Choroid plexus epithelial cell (primary cell): Measurements from ENCODE around the gene ATP13A2.
A peak's percentile ranks its signal among the peaks of the same experiment; 100 is the strongest.

ENCODE experiments used
- DNase-seq: peaks from one replicate; pipeline ENCODE4 v3.0.0-alpha.2; 2010; ENCODE audit warnings: low read depth
- H3K4me3 ChIP-seq: 2 replicates; pipeline ENCODE4 v1.5.1; 2011; ENCODE audit warnings: low read depth, mild to moderate bottlenecking, control low read depth, low read length, moderate library complexity
- CTCF ChIP-seq: conservative IDR thresholded peaks from 2 replicates; pipeline ENCODE4 v1.5.1; 2011; ENCODE audit warnings: low read depth, mild to moderate bottlenecking, control low read depth, inconsistent platforms, low read length, moderate library complexity

The ATP13A2 gene

GRCh38 chr1:16986560-16986959, 25.2 kb downstream of the ATP13A2 start:
- TF ChIP-seq CTCF = no peak
- DNase-seq = no peak
- no peak overlapping the region for H3K4me3 ChIP-seq

GRCh38 chr1:16986113-16986512, 25.6 kb downstream of the ATP13A2 start:
- H3K4me3 ChIP-seq = no peak overlapping the region
- DNase-seq = no peak
- TF ChIP-seq CTCF = no peak

- DNase-seq = peak; percentile 47
- H3K4me3 ChIP-seq = no peak overlapping the region
- TF ChIP-seq CTCF = no peak
Observed at GRCh38 chr1:16984717-16985116, 27.0 kb downstream of the ATP13A2 start.

GRCh38 chr1:16983649-16984048, 28.1 kb downstream of the ATP13A2 start:
- H3K4me3 ChIP-seq = no peak overlapping the region
- no peak for TF ChIP-seq CTCF
- DNase-seq = no peak

GRCh38 chr1:16982902-16983301, 28.8 kb downstream of the ATP13A2 start:
- DNase-seq = no peak
- TF ChIP-seq CTCF = no peak
- no peak overlapping the region for H3K4me3 ChIP-seq

- DNase-seq = peak; percentile 36
- TF ChIP-seq CTCF = no peak
- no peak overlapping the region for H3K4me3 ChIP-seq
Observed at GRCh38 chr1:16981269-16981849, 30.4 kb downstream of the ATP13A2 start.

- DNase-seq = no peak
Observed at GRCh38 chr1:16980473-16981268, 31.1 kb downstream of the ATP13A2 start, which contains the start of gene MFAP2. TSS of gene MFAP2 (minus strand) at chr1:16980620. CDS start at chr1:16978273, 2,347 bp downstream.

More at GRCh38 chr1:16980473-16981268, 31.1 kb downstream of the ATP13A2 start, which contains the start of gene MFAP2:
- H3K4me3 ChIP-seq = peak within 1 kb of the TSS; percentile 52
- TF ChIP-seq CTCF = no peak
